Calu3 (cell line): ENCODE measurements around the gene PKIB. TPM values are rescaled to one million over a fixed set of nuclear protein-coding genes. Genes with fewer than 3 reads are reported as not detected.

Experiments
- BruUV-seq: library from RNA; stranded (reverse); fragments of 400-500 nt; replicated peaks from 2 replicates; lab custom pipeline; 2021; lab: Mats Ljungman, UMichigan
- CTCF ChIA-PET: fragments of 300-600 bp; sonication (Branson Sonifier 250); formaldehyde crosslinking; loops from one replicate; lab custom pipeline; 2022; ENCODE audit warnings: antibody characterized with exemption; lab: Charles Lee
- DNase-seq: peaks from one replicate; pipeline ENCODE4 v3.0.0; 2022
- H3K27ac Mint-ChIP-seq: one replicate; pipeline ENCODE4 v1.8.0; 2022; ENCODE audit warnings: mixed read lengths; ENCODE audit not compliant: unreplicated experiment
- H3K27me3 Mint-ChIP-seq: one replicate; pipeline ENCODE4 v1.8.0; 2022; ENCODE audit warnings: mixed read lengths; ENCODE audit not compliant: unreplicated experiment
- H3K36me3 Mint-ChIP-seq: one replicate; pipeline ENCODE4 v1.8.0; 2022; ENCODE audit warnings: mild to moderate bottlenecking, moderate library complexity, mixed read lengths; ENCODE audit not compliant: insufficient read depth, unreplicated experiment
- H3K4me1 Mint-ChIP-seq: one replicate; pipeline ENCODE4 v1.8.0; 2022; ENCODE audit warnings: mild to moderate bottlenecking, low read depth, mixed read lengths; ENCODE audit not compliant: unreplicated experiment
- H3K4me3 Mint-ChIP-seq: one replicate; pipeline ENCODE4 v1.8.0; 2022; ENCODE audit warnings: mild to moderate bottlenecking, low read depth, moderate library complexity, mixed read lengths; ENCODE audit not compliant: unreplicated experiment
- H3K9me3 Mint-ChIP-seq: one replicate; pipeline ENCODE4 v1.8.0; 2022; ENCODE audit warnings: low read depth, mixed read lengths; ENCODE audit not compliant: unreplicated experiment
- CTCF ChIP-seq: fragments of 200-600 bp; IDR thresholded peaks from one replicate; pipeline ENCODE4 v1.8.0; 2022; ENCODE audit warnings: antibody characterized with exemption; ENCODE audit not compliant: unreplicated experiment
- intact Hi-C: fragments of 100-400 bp; cut with micrococcal nuclease; formaldehyde crosslinking; loops from one replicate; pipeline ENCODE4 v1.10.0; 2022; ENCODE audit not compliant: unreplicated experiment
- total RNA-seq: library from RNA; stranded (reverse); gene quantifications from 2 replicates; pipeline ENCODE4 v1.2.3, GENCODE V29; 2022

PKIB gene
- total RNA-seq, 1 experiment from 2014 or later = 17.2 TPM

GRCh38 chr6:122712448-122713137 is 102.4 kb downstream of the PKIB start:
- Mint-ChIP-seq H3K4me3 (no peak overlapping the region), H3K27ac (no peak overlapping the region), H3K27me3 (no peaks in the 10 kb centered on the region), H3K36me3 (no peaks in the 10 kb centered on the region), H3K4me1 (peaks cover 17% of the 10 kb centered on the region), H3K9me3 (no peaks in the 10 kb centered on the region)
- CTCF ChIA-PET = no interaction called here
- DNase-seq = no peak
- intact Hi-C loops = no loop called here
- no peak for TF ChIP-seq CTCF
- BruUV-seq = no TSS peak

- no peak for DNase-seq
- Mint-ChIP-seq H3K36me3 (no peaks in the 10 kb centered on the region), H3K27ac (no peak overlapping the region), H3K4me1 (peaks cover 17% of the 10 kb centered on the region), H3K9me3 (no peaks in the 10 kb centered on the region), H3K27me3 (no peaks in the 10 kb centered on the region), H3K4me3 (no peak overlapping the region)
- BruUV-seq = no TSS peak
- intact Hi-C loops = no loop called here
- no peak for TF ChIP-seq CTCF
- CTCF ChIA-PET = interaction anchor here (0.7 kb wide), 1 partner anchor 29 kb away, joined by 3 read pairs; no protein-coding TSS in a partner anchor
Measured at GRCh38 chr6:122713138-122713537, 102.9 kb downstream of the PKIB start.

- H3K9me3 Mint-ChIP-seq = no peaks in the 10 kb centered on the region
- CTCF ChIA-PET = no interaction called here
- no peaks in the 10 kb centered on the region for H3K27me3 Mint-ChIP-seq
- BruUV-seq = no TSS peak
- H3K4me1 Mint-ChIP-seq = peaks cover 17% of the 10 kb centered on the region
- no peak for TF ChIP-seq CTCF
- intact Hi-C loops = no loop called here
- no peaks in the 10 kb centered on the region for H3K36me3 Mint-ChIP-seq
- no peak overlapping the region for H3K27ac Mint-ChIP-seq
- DNase-seq = no peak
- H3K4me3 Mint-ChIP-seq = no peak overlapping the region
Measured at GRCh38 chr6:122714059-122714458, 103.9 kb downstream of the PKIB start.

GRCh38 chr6:122715725-122716124 is 105.5 kb downstream of the PKIB start:
- no TSS peak for BruUV-seq
- no peaks in the 10 kb centered on the region for H3K27me3 Mint-ChIP-seq
- H3K9me3 Mint-ChIP-seq = no peaks in the 10 kb centered on the region
- no peak for TF ChIP-seq CTCF
- no peaks in the 10 kb centered on the region for H3K36me3 Mint-ChIP-seq
- no peak overlapping the region for H3K4me3 Mint-ChIP-seq
- no peak overlapping the region for H3K27ac Mint-ChIP-seq
- intact Hi-C loops = no loop called here
- CTCF ChIA-PET = no interaction called here
- no peak for DNase-seq
- peaks cover 17% of the 10 kb centered on the region for H3K4me1 Mint-ChIP-seq
